GM19467 (cell line): ENCODE data around the gene SMG9.

ENCODE experiments used
- ATAC-seq: cut with Tn5 transposase; IDR thresholded peaks from one replicate; pipeline ENCODE4 v1.9.1; 2021; ENCODE audit warnings: mild to moderate bottlenecking, moderate library complexity; ENCODE audit not compliant: unreplicated experiment

Gene SMG9

DNA sequence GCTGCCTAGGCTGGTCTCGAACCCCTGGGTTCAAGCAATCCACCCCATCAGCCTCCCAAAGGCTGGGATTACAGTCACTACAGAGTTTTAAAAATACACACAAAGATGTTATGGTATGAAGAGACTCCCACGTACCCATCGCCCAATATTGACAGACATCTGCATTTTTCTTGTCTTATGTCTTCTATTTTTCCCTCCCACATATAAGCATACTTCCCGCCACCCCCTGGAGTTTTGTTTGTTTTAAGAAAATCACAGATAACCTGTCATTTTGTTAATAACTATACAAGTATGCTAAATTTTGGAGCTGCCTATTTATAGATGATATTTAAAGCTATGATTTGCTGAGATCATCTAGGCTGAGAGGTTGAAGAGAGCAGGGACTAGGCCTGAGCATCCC lies 6.2 kb upstream of the SMG9 start:
- no peak for ATAC-seq

DNA sequence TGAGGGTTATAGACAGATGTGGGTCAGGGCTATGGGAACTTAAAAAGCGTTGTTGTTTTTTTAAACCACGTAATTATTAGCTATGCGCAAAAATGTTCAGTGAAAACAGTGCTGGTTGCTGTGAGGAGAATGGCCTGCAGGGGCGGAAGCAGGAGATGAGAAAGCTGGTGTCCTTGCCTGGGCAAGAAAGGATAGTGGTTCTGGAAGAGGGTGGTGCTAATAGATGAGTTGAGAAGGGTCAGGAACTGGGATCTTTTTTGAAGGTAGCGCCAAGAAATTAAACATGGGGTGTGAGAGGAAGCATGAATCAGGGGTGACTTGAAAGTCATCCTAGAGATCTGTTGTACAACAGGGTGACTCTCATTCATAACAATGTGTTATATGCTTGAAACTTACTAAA lies 4.8 kb upstream of the SMG9 start:
- no peak for ATAC-seq

DNA sequence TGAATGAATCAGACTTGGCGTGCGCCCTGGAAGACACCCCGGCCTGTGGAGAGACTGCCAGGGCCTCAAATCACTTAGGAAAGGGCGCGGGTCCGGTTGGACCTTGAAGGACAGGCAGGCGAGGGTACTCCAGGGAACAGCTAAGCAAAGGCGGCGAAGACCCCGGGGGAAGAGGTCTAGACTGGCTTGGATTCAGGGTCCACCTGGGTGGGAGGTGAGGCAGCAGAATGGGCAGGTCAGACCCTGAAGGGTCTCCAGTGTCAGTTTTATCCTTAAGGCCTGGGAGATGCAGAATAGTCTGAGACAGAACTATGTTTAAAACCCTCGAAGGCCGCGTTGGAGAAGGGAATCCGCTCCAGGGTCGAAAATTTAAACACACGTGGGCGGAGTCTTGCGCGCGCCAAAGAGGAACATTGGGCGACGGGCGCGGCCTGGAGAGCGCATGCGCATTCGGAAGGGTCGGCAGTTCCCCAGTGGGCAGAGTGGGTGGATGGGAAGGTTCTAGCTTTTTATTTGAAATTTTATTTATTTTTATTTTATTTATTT lies 567 bp upstream of the SMG9 start:
- ATAC-seq: no peak

DNA sequence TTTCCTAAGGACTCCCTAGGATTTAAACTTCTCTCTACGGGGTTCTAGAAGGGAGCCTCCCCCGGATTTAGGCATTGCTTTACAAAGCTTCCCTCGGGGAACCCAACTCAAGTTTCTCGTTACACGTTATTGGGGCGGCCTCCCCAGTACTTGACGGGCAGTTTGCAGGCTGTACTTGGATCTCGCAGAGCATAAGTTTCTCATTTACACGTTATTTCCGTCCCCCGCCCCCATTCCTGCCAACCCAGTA lies 584 bp downstream of the SMG9 start:
- no peak for ATAC-seq

DNA sequence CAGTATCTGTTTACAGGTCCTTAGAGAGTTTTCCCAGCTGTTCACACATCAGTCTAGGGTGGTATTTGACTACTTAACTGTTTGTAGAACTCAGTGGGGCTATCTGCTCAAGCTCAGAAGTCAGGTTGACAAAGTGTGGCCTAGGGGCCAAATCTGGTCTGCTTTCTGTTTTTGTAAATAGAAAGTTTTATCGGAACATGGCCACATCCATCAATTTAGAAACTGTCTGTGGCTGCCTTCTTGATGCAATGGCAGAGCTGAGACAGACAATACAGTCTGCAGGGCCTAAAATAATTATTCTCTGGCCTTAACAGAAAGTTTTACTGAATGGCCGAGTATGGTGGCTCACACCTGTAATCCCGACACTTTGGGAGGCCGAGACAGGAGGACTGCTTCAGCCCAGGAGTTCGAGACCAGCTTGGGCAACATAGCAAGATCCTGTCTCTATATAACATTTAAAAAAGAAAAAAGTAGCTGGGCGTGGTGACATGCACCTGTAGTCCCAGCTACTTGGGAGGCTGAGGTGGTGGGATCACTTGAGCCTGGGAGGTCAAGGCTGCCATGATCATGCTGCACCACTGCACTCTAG lies 2.4 kb downstream of the SMG9 start:
- ATAC-seq: no peak

DNA sequence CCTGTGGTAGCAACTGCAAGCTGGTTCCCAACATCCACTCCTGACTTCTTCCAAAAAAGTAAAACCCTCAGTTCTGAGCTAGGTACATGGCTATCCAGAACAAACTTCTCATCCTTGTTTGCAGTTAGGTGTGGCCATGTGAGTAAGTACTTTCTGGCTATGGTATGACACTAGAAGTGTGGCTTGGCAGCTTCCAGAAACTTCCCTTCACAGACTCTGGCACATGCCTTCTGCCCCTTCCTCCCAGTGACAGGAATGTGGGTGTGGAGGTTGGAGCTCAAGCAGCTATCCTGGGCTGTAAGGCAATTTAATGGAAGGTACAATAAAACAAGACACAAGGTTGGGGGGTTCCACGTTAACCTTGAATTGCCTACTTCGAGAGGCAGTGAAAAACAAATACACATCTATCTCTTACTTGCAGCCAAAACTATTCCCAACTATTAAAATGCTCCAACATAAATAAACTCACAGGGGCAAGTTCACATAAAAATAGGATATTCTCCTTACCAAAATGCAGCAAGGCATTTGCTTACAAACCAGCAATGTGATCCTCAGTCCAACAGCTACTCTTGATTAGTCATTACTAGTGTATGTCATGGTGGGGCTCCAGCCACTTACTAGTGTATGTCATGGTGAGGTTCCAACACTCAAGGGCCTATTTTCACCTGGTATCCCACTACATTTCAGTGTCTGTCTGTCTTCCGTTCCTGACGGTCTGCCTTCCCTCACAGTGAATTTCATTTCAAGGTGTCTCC lies 3.1 kb downstream of the SMG9 start:
- no peak for ATAC-seq

DNA sequence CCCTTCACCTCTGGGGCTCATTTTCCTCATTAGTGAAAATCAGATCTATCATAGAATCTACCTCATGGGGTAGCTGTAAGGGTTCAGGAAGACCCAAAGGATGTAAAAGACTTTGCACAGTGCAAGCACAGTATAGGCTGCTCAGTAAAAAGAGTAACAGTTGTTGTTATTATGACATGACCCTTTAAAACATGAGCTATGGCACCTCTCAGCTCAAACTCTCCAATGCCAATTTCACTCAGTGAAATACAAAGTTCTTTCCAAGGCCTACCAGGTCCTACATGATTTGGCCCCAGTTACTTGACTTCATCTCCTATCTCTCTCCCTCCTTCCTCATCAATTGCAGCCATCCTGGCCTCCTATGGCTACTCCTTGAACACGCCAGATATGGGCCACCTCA lies 4.9 kb downstream of the SMG9 start:
- ATAC-seq: no peak

DNA sequence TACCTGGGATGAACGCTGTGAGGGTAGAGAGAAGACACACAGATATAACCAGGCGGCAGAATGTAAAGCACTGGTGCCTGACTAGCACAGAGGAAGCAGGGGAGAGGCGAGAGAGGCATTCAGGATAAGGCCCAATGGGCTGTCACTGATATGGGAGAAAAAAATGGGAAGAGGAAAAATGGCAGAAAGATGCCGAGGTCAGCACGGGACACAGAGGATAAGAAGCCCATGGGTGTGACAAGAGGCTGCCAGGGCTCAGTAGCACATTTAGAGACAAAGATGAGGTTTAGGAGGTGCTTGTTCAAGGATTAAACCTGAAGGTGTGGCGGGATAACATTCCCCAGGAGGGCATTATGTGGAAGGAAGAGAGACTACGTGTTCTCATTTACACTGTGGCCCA lies 5.6 kb downstream of the SMG9 start:
- no peak for ATAC-seq

DNA sequence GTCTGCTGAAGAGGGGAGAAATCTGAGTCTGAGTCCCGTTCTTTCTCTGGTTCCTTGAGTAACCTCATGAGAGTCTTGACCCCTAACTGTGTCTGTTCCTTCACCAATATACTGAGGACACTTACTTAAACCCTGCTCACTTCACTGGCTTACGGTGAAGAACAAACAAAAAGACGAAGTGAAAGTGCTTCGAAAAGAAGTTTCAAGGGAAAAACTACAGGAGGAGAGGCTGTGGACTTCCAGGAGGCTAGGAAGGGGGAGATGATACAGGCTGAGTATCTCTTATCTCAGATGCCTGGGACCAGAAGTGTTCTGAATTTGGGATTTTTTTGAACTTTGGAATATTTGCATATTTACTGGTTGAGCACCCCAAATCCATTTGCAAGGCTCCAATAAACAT lies 6.1 kb downstream of the SMG9 start:
- no peak for ATAC-seq

DNA sequence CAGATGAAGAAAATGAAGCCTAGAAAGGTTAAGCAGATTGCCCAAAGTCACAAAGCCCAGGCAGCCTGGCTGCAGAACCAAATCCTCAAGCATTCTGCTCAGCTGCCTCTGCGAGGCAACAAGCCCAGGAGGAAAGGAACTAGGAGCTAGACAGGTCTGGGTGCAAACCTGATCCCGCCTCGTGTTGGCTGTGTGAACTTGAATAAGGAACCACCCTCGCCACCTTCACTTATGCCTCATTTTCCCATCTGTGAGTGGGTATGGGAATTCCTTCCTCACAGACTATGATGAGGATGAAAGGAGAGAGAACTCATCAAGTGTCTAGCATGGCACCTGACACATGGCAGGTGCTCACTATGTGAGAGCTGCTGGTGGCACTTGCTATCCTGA lies 6.6 kb downstream of the SMG9 start:
- no peak for ATAC-seq

DNA sequence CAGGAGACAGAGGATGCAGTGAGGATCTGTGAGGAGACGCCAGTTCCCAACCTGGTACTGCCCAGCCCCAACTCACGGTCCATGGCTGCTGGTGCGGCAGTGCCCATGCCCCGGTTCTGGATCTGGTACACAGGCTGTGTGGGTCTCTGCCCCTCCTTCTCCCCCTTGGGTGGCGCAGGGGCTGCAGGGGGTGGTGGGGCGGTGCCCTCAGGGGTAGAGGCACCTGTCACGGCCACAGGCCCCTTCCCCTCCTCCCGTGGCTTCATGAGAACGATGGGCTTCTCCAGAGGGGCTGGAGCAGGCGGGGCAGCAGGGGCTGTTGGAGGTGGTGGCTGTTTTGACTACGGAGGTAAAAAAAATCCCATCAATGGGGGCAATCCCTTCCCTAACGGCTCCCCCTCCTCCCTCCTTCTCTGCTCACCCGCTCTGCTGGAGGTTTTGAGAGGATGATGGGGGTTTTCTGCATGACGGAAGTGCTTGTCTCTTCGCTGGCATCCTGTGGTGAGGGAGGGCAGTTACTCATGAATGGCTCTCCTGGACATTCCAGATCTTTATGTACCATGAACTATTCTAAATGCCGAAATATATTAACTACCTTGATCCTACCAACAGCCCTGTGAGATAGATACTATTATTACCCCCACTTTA lies 7.1 kb downstream of the SMG9 start:
- no peak for ATAC-seq

DNA sequence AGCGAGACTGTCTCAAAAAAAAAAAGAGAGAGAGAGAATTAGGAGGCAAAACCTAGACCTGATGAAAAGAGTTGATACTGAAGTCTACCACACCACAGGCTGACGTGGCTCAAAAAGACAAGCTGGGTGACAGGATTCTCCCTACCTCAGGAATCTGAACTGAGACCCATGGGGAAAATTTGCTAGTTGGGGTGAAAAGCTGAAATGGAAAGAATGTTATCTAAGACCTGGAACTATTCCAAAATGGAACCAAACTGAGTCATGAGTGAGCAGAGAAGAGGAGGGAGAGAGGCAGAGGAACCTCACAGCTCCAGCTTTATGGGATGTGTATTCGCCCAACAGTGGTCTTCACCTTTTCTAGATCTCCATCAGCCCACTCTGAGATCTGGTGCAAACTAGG lies 11.7 kb downstream of the SMG9 start:
- no peak for ATAC-seq

DNA sequence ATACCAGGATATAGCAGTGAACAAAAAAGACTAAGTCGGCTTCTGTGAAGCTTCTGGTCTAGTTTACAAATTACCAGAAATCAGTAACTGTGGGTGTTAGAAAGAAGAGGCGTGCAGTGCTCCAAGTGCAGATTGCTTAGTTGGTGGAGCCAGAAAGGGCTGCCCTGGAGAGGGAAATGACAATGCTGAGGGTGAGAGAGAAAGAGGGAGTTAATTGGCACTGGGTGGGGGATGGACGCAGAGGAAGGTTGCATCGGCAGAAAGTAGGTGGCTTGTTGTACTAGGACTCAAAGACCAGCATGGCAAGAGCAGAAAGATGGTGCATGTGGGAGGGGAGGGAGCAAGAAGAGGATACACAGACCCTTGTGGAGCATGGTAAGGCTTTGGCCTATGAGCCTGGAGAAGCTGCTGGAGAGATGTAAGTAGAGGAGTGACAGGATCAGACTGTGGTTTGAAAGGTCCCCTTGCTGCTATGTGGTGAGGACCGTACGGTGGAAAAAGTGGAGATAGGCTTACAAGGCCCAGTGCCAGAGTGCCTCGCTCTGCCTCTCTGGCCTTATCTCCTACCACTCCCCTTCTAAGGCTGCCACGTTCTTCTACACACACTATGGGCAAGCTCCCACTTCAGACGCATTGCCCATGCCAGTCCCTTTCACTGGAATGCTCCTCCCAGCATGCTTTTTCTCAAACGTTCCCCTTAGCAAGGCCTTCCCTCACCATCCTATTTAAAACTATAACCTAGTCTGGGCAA lies 13.5 kb downstream of the SMG9 start:
- ATAC-seq: no peak

DNA sequence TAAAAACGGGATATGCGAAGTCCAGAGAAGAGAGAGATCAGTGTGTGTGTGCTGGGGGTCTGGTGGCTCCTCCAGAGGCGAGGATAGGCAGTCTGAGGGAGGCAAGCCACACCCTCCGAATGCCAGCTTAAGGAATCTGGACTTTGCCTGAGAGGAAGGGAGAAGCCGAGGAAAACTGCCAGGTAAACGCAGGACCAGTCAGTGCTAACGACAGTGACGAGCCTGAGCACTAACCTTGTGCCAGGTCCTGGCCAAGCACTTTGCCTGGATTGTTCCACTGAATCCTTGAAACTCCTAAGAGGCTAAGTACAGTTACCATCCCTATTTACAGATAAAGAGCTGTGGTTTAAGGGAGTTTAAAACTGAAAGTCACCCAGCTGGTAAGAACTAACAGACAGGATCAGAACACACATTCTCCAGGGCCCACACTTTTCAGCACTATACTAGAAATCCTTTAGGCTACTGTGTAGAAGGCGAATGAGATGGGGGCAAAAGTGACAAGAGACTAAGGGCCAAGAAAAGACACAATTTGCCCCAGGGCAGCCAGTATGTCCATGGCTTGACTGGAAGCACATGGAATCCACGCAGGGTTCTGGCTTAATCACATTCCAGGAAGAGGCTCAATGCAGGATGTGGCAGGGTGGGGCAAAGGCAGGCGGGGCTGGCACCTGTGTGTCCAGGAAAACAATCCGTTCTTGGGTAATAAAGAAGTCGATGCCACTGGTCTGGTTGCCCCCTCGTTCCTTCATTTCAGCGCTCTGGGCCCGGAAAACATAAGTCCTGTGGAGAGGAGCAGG lies 15.1 kb downstream of the SMG9 start:
- no peak for ATAC-seq

DNA sequence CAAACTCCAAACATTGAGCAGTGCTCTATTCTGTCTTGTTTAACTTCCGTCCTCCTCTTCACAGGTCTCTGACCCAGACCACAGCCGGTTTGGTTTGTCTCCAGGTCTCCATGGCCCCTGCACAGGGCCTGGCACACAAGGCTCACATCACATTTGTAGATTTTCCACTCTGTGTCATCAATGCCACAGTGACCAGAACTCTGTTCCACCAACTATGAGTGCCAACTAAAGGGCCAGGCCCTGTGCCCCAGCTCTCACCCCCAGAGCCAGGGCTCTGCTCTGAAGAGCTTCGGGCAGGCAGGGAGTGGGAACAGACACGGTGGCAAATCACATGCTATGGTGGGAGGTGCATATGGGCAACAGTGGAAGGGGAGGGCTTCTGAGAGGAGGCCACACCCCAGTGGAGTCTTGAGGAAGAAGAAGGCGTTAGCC lies 16.0 kb downstream of the SMG9 start:
- no peak for ATAC-seq

DNA sequence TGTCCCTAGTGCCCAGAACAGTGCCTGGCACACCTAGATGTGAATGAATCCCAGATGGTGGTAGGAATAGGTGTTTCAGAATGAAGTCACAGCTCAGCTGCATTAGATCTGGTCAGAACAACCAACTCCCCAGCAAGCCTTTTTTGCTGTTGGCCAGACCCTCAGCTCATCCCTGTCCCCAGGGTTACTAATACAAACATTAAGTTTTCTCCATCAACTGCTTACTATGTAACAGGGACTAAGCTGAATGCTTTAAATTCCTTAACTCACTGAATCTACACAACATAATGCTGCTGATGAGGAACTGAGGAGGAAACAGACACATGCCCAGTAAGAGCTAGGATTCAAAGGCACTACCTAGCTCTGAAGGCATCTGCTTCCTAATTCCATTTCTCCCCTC lies 18.8 kb downstream of the SMG9 start:
- ATAC-seq: no peak

DNA sequence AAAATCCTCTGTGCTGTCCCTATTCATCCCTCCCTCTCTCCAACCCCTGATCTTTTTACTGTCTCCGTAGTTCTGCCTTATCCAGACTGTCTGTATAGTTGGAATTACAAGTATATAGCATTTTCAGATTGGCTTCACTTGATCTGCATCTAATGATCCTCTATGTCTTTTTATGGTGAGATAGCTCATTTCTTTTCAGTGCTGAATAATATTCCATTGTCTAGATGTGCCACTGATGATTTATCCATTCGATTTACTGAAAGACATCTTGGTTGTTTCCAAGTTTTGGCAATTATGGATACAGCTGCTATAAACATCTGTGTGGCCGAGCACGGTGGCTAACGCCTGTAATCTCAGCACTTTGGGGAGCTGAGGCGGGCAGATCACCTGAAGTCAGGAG lies 19.7 kb downstream of the SMG9 start:
- no peak for ATAC-seq

DNA sequence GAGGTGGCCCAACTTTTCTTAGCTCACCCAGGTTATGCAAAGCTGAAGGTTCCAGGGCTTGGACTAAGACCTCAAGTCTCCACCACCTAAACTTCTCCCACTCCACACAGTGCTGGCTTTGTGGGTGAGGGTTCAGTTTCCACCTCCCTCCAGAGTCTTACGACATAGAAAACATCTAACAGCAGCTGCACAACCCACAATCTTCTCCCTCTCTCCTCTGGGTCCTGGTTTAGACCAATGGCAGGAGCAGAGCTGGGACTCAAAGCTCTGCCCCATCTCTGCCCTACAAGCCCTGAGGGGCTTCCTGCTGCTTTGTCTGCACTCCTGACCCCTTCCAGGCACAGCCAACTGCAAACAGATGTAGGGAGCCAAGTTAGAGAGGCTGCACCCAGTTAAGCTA lies 22.9 kb downstream of the SMG9 start:
- no peak for ATAC-seq

DNA sequence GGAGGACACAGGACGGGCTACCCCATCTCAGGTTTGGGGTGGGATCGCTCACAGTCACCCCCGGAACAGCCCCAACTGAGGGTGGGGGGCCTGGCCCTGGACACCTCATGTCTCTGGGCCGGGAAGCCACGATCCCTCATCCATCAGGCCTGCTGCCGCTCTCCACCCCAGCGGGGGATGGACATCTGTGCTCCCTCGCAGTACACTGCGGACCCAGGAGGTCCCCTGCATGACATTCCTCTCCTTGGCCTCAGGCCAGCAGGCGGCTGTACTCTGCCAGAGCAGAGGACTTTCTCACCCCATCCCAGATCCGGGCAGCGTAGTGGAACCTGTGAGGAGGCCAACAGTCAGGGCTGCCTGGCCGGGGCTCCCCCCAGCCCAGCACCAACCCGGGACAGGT lies 23.4 kb downstream of the SMG9 start:
- no peak for ATAC-seq

DNA sequence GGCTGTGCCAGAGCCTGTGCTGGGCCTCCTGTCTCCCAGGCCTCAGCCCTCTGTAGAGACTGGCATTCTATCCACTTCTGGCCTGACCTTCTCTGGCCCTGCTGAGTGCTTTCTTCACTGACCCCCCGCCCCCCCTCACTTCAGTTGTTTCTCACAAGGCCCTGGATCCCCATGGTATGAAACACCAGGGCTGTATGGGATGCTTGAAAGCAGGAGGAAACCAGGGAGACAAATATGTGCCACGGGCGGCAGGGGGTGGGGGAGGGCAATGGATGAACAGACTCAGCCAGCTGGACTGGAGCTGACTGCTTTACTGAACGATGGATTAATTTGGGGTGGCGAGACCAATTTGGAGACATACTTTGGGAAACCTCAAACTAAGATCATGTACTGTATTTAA lies 24.8 kb downstream of the SMG9 start:
- ATAC-seq: no peak

DNA sequence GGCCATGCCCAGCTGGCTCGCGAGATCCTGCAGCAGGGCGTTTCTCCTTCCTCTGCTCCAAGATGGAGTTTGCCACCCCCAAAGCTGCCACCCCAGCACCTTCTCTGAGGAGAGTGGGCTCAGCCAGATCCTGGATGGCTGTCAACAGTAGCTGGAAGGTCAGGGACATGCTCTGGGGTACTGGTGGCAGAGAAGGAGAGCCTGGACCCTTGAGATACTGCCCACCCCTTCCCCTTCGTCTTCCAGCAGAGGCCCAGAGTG lies 27.2 kb downstream of the SMG9 start:
- ATAC-seq: no peak
